ENCODE data around the gene NBPF11.
"Not testable (repeated sequence)": the region's sequence is repeated elsewhere in the genome, so short reads cannot be mapped to it uniquely, and the experiment has no call there.

The NBPF11 gene, protein sequence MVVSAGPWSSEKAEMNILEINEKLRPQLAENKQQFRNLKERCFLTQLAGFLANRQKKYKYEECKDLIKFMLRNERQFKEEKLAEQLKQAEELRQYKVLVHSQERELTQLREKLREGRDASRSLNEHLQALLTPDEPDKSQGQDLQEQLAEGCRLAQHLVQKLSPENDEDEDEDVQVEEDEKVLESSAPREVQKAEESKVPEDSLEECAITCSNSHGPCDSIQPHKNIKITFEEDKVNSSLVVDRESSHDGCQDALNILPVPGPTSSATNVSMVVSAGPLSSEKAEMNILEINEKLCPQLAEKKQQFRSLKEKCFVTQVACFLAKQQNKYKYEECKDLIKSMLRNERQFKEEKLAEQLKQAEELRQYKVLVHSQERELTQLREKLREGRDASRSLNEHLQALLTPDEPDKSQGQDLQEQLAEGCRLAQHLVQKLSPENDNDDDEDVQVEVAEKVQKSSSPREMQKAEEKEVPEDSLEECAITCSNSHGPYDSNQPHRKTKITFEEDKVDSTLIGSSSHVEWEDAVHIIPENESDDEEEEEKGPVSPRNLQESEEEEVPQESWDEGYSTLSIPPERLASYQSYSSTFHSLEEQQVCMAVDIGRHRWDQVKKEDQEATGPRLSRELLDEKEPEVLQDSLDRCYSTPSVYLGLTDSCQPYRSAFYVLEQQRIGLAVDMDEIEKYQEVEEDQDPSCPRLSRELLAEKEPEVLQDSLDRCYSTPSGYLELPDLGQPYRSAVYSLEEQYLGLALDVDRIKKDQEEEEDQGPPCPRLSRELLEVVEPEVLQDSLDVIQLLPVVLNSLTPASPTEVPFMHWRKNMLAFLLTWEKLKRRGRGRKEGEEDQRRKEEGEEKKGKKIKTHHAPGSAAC

DNA sequence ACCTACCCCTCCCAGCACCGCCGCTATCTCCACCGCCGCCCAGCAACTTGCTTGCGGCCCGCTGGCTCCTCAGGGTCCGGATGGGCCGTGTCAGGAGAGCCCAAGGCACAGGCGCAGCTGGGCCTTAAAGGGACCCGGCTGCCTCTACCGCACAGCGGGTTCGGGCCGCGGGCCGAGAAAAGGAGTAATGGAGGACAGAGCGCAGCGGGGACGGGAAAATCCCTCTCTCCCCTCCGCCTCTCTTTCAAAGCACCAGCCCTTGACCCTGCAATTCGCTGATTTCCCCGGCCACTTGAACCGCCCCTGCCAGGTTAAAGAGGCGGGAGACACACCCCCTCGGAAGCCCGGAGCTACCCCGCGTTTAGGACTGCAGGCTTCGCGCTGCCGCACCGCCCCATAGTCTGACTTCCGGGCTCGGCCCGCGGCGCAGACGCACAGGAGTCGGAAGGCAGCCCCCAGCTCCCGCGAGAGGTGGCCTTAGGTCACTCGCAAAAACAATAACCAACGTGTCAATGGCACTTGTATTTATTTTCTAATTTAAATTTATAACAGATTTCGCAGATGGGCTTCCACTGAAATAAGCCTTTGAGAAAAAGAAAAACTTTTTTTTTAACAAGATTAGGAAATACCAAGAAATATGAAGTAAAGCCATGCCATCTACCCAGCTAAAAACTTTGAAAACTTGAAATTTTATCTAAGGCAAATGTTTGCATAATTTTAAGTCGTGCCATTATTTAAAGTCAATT, at the start of gene NBPF11:
Gene NBPF11 (minus strand): TSS at position 371 of the 746 bp plus-strand sequence. CDS start 25,278 bp downstream, outside the sequence.
- peak; percentile 48 to 66 for DNase-seq

- DNase-seq, result not testable (repeated sequence)
These were observed 45.3 kb upstream of the NBPF11 start for GRCh38 chr1:148197396-148197795.

DNA sequence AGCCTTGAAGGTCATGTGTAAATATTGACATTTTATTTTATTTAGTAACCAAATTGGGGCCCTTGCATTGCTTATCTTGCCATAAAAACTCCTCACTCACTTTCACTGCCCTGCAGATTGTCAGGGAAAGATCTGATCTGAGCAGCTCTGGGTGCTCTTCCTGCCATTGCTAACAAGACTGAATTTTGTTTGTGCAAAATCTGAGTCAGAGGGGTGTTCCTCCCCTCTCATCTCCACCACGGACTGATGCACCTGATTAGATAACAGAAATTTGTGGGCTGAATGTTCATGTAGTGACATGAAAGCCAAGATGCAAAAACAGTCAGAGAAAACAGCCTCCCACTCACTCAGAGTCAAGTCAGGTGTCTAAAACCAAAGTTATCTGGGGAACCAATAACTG, 44.9 kb upstream of the NBPF11 start:
- not testable (repeated sequence) for DNase-seq

- not testable (repeated sequence) for DNase-seq
These were observed 43.0 kb upstream of the NBPF11 start for GRCh38 chr1:148195115-148195514.

GRCh38 chr1:148188768-148189167, 36.7 kb upstream of the NBPF11 start:
- not testable (repeated sequence) for DNase-seq

GRCh38 chr1:148178682-148179081, 26.6 kb upstream of the NBPF11 start:
- DNase-seq, result not testable (repeated sequence)

- DNase-seq, result not testable (repeated sequence)
These were observed 23.3 kb upstream of the NBPF11 start for GRCh38 chr1:148175414-148175813.

DNA sequence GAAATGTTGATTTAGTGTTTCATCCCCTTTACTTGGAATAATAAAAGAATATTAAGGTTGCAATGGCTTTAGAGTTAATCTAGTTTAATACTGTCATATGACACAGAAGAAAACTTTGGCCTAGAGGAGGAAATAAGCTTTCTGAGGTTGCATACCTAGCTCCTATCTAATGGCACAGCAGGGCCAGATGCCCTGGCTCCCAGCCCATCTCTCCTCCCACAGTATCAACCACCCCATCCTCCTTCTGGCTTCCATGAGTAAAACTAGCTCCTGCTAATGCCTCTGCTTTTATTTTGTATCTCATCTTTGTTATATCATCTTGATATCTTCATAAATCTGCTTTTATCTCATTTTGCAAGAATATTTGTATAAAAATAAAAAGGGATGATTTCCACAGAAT, 19.9 kb upstream of the NBPF11 start:
- not testable (repeated sequence) for DNase-seq

GRCh38 chr1:148166558-148167492, 14.7 kb upstream of the NBPF11 start:
- no peak for DNase-seq

DNA sequence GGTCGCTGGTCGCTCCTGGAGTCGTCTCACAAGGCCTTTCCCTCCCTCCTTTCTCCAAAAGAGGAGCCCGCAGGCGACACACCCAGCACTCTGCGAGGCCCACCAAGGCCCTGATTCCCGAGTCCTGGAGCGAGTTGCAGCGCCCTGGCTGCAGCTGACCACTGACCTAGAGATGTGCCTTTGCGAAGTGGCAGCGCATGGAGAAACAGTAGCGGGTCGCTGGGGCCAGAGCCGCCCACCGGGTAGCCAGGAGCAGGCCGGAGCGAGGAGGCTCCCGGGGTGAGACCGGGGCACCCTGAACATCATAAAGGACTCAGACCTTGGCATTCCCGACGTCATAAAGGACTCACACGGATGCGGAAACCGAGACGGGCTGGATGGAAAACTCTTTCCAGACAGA, 10.3 kb upstream of the NBPF11 start:
- no peak for DNase-seq

DNA sequence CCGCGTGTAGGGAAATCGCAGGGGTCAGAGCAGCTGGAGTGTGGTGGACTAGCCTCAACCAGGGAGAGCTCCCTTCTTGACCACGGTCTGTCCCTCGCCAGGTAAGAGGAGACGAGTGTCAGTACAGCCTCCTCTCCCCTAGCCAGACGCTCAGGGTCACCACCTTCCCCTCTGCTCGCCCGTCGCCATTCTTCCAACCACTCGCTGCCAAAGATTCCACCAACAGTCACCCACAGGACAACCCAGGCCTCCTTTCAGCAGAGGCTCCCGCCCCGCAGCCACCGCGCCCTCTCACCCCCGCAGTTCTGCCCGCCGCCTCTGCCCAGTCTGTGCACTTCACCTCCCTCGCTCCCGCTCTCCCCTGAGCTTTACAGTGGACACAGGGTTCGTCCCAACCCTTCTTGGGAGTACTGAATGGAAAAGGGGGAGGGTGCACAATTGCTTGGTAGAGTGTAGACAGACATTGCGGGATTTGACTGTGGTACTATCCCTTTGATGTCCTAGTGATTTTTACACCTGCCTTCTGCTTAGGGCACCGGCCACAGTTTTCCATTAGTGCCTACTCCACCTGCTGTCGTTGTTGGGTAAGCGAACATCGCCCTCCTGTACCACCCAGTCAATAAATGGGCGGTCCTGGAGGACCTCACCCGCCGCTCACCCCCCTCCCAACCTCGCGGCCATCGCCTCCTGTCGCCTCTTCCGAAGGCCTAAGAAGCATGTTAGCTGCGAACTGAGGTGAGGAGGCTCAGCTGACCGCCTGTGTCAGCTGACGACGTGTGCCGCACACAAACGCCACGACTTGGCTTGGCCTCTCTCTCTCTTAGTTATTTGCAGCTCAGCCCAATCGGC, 9.2 kb upstream of the NBPF11 start:
- DNase-seq, result no peak

- no peak for DNase-seq
These were observed 8.4 kb upstream of the NBPF11 start for GRCh38 chr1:148160343-148161052.

GRCh38 chr1:148160048-148160342, 7.9 kb upstream of the NBPF11 start:
- DNase-seq, result no peak

DNA sequence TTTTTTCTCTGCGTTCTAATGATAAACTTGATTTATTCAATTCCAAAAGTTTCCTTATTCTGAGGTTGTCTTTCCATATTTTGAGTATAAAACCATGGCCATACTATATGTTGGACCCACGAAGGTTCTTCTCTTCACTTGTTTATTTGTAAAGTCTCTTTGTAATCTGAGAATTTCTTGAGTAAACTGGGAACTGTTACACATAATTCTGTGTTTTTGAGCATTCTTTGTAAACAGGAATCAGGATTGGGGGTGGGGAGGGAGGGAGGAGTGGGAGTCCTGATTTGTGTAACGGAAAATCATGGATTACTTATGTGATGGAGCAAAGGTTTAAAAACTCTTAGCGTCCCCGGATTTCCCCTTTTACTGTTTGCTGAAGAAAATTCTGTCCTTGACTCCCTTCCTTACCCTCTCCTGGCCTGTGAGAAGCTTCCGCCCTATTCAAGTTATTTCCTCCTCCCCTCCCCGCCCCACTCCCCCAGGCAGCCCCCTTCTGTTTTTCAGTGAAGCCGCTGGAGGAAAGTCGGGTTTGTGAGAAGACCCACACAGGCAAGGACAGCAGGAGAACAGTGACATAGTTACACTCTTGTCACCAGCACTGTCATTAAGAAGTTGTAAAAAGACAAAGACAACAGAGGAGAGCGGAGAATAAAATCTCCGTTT, 6.4 kb upstream of the NBPF11 start:
- DNase-seq, result no peak

DNA sequence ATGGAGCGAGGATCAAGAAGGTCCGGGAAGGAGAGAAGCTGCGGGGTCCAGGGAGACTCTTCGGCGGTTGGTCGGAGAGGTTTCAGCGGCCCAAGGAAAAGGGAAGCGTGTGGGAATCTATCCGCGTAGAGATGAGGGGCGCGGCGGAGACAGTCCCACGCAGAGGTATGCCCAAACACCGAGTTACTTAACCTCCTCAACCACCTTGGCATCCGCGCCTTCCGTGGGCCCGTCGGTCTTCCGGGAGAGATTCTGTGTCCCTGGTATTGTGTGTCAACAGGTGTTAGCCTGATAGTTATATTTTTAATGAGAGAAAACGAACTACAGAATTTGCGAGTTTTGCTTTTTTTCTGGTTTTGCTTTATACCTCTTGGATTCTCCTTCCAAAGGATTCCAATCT, 5.7 kb upstream of the NBPF11 start:
- DNase-seq, result not testable (repeated sequence)

DNA sequence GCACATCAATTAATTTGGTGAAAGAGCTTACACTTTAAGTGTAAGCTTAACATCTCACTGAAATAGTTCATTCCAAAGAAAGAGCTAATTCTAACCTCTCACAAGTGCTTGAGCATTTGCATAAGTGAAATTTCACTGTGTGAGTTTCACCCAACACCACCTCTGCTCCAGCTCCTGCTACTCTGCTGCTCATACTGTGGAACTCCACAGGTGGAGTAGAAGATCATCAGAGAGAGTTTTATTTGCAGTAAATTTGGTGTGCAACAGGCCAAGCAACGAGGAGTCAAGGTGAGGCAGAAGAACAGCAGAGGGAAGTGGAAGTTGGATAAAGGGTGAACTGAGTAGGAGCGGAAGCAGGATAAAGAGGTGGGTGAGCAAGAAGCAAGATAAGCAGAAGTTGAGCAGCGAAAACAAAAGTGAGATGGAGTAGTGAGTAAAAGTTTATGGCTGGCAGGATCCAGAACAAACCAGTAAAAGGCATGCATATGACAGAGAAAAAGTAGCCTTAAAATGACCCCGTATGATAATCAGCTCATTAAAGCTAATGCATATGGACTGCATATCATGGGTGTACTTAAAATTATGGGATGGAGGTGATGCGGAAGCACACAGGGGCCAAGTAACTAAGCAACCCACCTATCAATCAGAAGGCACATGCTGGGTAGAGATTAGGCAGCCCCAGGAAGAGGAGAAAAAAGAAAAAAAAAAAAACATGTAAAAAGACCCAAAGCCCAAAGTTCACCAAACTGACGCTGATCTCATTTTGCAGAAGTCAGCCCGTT, 3.6 kb upstream of the NBPF11 start:
- DNase-seq, result not testable (repeated sequence)

DNA sequence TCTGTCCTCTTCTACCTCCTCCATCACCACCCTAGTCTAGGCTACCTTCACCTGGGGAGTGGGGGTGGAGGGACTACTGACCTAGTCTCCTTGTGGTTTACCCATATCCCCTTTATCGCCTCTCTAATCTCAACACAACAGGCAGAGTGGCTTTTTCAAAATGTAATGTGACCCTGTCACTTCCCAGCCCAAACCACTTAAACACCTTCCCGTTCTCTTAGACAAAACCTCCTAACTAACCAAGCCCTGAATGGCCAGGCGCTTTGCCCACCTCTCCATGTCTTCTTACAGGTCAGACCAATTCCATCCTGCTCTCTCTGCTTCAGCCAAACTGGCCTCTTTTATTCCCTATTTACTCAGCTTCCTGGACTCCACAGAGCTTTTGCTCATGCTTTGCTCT, 714 bp upstream of the NBPF11 start:
- DNase-seq, result not testable (repeated sequence)

GRCh38 chr1:148151371-148151819, 686 bp downstream of the NBPF11 start:
- not testable (repeated sequence) for DNase-seq

- DNase-seq, result not testable (repeated sequence)
These were observed 1.1 kb downstream of the NBPF11 start for GRCh38 chr1:148150945-148151344.
